Bone marrow (tissue), 2 donors: Measurements from ENCODE around the gene TUBA3E.
"Not testable (repeated sequence)": the region's sequence is repeated elsewhere in the genome, so short reads cannot be mapped to it uniquely, and the experiment has no call there.

Experiments
- DNase-seq, 2 donors: peaks; one replicate each; lab custom pipeline; 2025; lab: John Stamatoyannopoulos, UW

TUBA3E gene

GRCh38 chr2:130198343-130198742 is at the start of gene TUBA3E:
TSS of gene TUBA3E (minus strand) at chr2:130198439. CDS start at chr2:130198360, 79 bp downstream.
- no peak for DNase-seq

GRCh38 chr2:130246430-130246829 is 48.2 kb upstream of the TUBA3E start:
- DNase-seq, result no peak

GRCh38 chr2:130245976-130246375 is 47.7 kb upstream of the TUBA3E start:
- no peak for DNase-seq

GRCh38 chr2:130243359-130243758 is 45.1 kb upstream of the TUBA3E start:
- no peak for DNase-seq

GRCh38 chr2:130241041-130241707 is 42.9 kb upstream of the TUBA3E start:
- no peak for DNase-seq

- not testable (repeated sequence) for DNase-seq
Measured at GRCh38 chr2:130239581-130239980, 41.3 kb upstream of the TUBA3E start.

- not testable (repeated sequence) for DNase-seq
Measured at GRCh38 chr2:130233066-130233465, 34.8 kb upstream of the TUBA3E start.

GRCh38 chr2:130231656-130232055 is 33.4 kb upstream of the TUBA3E start:
- DNase-seq, result no peak

- DNase-seq, result not testable (repeated sequence)
Measured at GRCh38 chr2:130230907-130231306, 32.7 kb upstream of the TUBA3E start.

- DNase-seq, result not testable (repeated sequence)
Measured at GRCh38 chr2:130230376-130230775, 32.1 kb upstream of the TUBA3E start.

GRCh38 chr2:130229161-130229510 is 30.9 kb upstream of the TUBA3E start:
- DNase-seq, result not testable (repeated sequence)

- DNase-seq, result not testable (repeated sequence)
Measured at GRCh38 chr2:130228467-130229160, 30.4 kb upstream of the TUBA3E start.

GRCh38 chr2:130228005-130228404 is 29.8 kb upstream of the TUBA3E start:
- DNase-seq, result not testable (repeated sequence)

- DNase-seq, result not testable (repeated sequence)
Measured at GRCh38 chr2:130222523-130222922, 24.3 kb upstream of the TUBA3E start.

- not testable (repeated sequence) for DNase-seq
Measured at GRCh38 chr2:130220505-130220904, 22.3 kb upstream of the TUBA3E start.

- not testable (repeated sequence) for DNase-seq
Measured at GRCh38 chr2:130219147-130219546, 20.9 kb upstream of the TUBA3E start.

GRCh38 chr2:130207051-130207450 is 8.8 kb upstream of the TUBA3E start:
- not testable (repeated sequence) for DNase-seq

GRCh38 chr2:130203150-130203549 is 4.9 kb upstream of the TUBA3E start:
- not testable (repeated sequence) for DNase-seq

- not testable (repeated sequence) for DNase-seq
Measured at GRCh38 chr2:130202518-130202917, 4.3 kb upstream of the TUBA3E start.

GRCh38 chr2:130196052-130196451 is 2.2 kb downstream of the TUBA3E start:
- not testable (repeated sequence) for DNase-seq

- DNase-seq, result not testable (repeated sequence)
Measured at GRCh38 chr2:130195089-130195635, 3.1 kb downstream of the TUBA3E start.

GRCh38 chr2:130193824-130194223 is 4.4 kb downstream of the TUBA3E start:
- DNase-seq, result not testable (repeated sequence)

GRCh38 chr2:130192451-130192850 is 5.8 kb downstream of the TUBA3E start:
- not testable (repeated sequence) for DNase-seq
